D721Med (cell line): ENCODE data around the gene KIFC3.

Source experiments
- DNase-seq: peaks from one replicate; pipeline ENCODE4 v3.0.0; 2011; ENCODE audit warnings: low spot score; ENCODE audit not compliant: insufficient read length
- FAIRE-seq: peaks from 2 replicates; lab custom pipeline; 2011; peaks lifted over from hg19 to GRCh38; lab: Jason Lieb, UNC
- TF ChIP-seq, protein P1 (sequence below): IDR thresholded peaks from 2 replicates; pipeline ENCODE4 v1.5.1; 2012; ENCODE audit warnings: mild to moderate bottlenecking, control low read depth; ENCODE audit not compliant: insufficient read depth; ENCODE audit errors: missing control alignments

The KIFC3 gene

DNA sequence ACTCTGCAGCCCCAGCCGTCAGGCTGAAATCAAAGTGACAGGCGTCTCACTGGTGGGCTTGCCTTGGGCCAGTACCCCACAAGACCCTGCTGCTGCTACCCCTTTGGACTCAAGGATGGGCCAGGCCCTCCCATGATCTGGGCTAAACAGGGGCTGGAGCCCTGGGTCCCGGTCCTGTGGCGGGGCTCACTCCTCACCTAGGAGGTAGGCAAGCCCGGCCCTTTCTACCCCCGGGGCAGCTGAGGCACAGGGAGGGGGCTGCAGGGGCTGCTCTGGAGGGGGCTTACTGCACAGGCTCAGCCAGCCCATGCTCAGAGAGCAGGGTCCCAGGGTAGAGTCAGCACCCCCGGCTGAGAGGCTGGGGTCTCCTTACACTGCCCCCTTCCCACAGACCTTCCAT, 43.2 kb downstream of the KIFC3 start:
- no peak for DNase-seq
- TF ChIP-seq, protein P1, sequence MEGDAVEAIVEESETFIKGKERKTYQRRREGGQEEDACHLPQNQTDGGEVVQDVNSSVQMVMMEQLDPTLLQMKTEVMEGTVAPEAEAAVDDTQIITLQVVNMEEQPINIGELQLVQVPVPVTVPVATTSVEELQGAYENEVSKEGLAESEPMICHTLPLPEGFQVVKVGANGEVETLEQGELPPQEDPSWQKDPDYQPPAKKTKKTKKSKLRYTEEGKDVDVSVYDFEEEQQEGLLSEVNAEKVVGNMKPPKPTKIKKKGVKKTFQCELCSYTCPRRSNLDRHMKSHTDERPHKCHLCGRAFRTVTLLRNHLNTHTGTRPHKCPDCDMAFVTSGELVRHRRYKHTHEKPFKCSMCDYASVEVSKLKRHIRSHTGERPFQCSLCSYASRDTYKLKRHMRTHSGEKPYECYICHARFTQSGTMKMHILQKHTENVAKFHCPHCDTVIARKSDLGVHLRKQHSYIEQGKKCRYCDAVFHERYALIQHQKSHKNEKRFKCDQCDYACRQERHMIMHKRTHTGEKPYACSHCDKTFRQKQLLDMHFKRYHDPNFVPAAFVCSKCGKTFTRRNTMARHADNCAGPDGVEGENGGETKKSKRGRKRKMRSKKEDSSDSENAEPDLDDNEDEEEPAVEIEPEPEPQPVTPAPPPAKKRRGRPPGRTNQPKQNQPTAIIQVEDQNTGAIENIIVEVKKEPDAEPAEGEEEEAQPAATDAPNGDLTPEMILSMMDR = no peak
- FAIRE-seq = no peak

DNA sequence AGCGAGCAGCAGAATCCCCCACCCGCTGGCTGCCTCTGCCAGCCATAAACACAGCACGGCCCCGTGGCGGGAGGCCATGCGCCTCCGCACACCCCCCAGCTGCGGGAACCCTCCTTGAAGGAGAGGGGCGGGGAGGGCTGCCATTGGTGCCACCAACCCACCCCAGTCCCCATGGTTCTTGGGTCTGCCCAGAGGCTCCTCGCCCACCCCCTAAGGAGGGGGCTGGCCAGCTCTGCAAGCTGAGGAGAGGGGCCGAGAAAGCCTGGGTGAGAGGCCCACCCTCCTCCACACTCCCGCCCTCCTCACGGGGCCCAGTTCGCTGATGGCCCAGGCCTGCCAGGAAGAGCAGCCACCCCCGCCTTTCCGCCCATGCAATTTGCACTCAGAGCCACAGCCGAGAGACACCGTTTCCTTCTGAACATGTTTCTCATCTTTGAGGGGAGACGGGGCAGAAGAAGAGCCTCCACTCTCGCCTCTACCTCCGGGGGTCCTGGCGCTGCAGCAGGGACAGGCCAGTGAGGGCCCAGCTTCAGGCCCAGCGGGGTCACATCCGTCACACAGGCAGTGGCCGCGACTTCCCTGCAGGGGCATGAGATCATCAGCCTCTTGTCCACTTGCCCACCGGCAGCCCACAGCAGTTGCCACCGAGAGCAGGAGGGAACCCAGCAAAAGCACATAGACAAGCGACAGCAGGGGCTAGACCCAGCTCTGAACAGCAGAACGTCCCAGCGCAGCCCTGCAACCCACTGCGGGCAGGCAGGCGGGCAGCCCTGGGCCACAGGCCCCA, 43.8 kb downstream of the KIFC3 start:
- DNase-seq (no peak), FAIRE-seq (no peak)
- TF ChIP-seq, protein P1 = no peak

DNA sequence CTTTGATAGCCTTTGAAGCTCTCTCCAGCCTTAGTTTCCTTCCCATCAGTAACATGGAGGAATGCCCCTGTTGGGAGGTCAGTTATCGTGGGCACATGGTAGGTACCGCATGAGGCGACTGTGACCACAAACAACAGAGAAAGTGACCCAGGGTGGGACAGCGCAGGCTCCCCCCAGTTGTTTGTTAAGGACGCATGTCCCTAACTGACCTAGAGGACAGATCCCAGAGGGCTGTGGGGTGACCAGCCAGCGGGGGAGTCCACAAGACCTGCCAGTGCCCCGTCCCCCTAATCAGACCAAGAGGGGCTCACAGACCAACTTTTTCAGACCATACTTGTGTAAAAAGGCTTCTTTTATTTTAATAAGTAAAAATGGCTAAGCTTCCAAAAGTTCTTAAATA, 44.4 kb downstream of the KIFC3 start:
- no peak for FAIRE-seq
- TF ChIP-seq, protein P1 = no peak
- no peak for DNase-seq

DNA sequence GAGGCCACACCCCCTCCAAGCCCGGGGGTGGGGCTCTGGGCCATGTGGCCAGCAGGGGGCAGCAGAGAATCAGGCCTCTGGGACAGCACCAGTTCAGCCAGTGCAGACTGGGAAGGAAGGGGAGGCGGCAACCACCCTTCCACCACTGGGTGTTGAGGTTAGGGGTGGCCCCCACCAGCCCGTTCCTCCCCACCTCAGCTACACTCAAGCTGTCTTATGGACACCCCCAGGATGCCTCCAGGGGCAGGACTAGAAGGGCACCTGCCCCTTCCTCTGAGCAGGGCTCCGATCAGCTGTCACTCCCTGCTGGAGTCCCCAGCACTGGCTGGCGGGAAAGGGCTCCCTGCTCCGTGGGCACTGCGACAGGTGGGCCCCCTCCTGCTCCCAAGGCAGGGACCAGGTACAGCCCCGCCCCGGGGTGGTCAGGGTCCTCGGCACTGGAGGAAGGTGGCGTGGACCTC, 44.9 kb downstream of the KIFC3 start:
- TF ChIP-seq, protein P1 = peak; percentile 73
- FAIRE-seq (no peak), DNase-seq (peak; percentile 68)

DNA sequence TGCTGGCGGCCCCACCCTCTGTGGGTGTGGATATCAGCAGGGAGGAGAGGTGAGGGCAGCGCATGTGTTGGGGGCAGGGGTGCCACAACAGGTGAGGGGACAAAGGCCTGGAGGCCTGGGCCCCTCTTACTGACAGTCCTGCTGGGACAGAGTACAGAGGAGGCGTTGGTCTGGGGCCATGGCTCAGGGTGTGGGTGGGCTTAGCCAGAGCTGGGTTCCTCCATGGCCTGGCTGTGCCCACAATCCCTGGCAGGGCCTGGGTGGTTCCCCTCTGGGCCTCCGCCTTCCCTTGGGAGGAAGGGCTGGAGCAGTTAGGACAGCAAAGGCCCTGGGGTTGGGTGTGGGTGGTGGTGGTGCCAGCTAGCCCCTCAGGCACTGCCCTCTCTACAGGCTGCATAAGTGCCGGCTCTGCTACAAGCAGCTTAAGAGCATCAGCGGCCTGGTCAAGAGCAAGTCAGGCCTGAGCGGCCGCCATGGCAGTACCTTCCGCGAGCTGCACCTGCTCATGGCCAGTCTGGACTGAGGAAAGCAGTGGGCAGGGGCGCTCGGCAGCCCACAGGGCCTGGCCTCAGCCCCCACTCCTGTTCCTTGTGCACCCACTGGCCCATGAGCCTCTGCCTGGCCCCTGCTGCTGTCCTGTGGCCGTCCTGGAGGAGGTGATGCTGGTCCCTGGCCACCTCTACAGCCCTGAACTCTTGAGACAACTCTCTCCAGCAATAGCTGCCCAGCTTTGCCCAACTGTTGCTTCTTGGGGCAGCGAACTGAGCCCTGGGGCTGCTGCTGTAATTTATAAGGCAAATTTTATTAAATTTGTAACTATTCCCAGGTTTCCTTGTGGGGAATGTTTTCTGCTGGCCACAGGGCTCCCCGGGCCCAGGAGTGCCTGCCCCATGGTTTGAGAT, 45.6 kb downstream of the KIFC3 start:
- no peak for DNase-seq
- TF ChIP-seq, protein P1 = no peak
- no peak for FAIRE-seq

DNA sequence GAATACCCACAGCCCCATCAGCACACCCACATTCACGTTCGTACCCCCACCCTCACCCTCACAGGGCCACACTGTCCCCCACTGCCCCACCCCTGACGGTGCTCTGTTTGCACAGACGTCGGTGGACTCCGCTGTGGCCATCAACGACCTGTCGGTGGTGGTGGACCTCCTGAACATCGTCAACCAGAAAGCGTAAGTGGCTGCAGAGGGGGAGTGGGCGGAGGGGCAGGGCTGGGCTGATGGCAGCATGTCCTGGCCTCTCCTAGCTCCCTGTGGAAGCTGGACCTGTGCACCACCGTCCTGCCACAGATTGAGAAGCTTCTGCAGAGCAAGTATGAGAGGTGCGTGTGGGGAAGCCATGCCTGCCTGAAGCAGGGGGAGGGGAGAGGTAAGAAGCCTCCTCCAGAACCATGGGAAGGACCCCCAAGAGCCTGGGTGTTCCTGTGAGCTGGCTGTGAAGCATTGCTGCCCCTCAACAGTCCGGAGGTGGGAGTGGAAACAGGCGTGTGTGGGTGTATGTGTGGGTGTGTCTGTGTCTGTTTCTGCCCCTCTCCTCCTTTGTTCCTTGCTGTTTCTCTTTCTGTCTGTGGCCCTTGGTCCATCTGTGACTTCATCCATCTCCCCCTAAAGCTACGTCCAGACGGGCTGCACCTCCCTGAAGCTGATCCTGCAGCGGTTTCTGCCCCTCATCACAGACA, 46.4 kb downstream of the KIFC3 start:
- DNase-seq = no peak
- TF ChIP-seq, protein P1 = no peak
- no peak for FAIRE-seq
